Measurements from ENCODE around the gene CDC123. TPM values are rescaled to one million over a fixed set of nuclear protein-coding genes. Genes with fewer than 3 reads are reported as not detected.
"Not testable (repeated sequence)": the region's sequence is repeated elsewhere in the genome, so short reads cannot be mapped to it uniquely, and the experiment has no call there.

CDC123 gene, protein sequence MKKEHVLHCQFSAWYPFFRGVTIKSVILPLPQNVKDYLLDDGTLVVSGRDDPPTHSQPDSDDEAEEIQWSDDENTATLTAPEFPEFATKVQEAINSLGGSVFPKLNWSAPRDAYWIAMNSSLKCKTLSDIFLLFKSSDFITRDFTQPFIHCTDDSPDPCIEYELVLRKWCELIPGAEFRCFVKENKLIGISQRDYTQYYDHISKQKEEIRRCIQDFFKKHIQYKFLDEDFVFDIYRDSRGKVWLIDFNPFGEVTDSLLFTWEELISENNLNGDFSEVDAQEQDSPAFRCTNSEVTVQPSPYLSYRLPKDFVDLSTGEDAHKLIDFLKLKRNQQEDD
- 130 and 131 TPM in 2 replicates for total RNA-seq (2014; rRNA removed; shearing (Covaris generic))
- polyA plus RNA-seq (2015; cell fraction: cytosol; rRNA removed), result 58.6 and 62.2 TPM in 2 replicates
- polyA plus RNA-seq (2015; cell fraction: nucleus; rRNA removed), result 22.5 and 26.2 TPM in 2 replicates

DNA sequence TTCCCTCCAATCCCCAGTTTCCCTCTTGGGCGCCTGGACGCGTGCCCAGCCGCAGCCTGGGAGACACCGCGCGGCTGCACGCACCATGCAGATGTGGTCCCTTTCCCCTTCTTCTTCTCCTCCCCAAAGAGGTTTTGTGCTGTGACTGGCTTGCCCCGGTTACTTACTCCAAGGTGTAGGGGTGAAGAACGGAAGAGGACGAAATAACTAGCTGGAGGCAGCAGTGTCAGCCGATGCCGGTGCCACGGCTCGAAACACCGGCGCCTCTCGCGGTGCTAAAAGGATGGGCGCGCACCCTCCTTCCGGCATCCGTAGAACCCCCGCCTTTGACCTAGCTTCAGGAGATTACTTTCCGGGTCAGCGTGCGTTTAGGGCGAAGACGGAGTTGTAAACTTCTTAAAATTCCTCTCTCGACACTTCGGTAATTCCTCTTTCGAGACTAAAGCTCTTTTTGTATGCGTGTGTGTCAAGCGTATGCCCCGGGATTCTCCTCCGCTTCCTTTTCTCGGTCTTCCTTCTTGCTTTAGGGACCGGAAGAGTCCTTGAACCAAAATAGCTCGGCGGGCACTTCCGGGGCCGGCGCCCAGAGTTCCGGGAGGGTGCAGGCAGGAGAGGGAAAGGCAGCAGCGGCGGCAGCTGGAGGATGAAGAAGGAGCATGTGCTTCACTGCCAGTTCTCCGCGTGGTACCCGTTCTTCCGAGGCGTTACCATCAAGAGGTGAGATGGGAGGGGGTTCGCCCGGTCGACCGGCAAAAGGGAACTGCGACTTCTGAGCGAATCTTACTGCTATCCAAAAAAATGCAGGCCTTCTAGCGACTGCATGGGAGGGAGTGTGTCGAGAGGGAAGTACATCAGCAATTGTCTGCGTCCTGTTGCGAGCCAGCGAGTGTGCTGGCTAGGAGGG, at the start of gene CDC123, which contains the start of gene NUDT5:
Gene CDC123 (plus strand): TSS at position 586 of the 904 bp plus-strand sequence. CDS start 58 bp downstream, at position 644.
Gene NUDT5 (minus strand): TSS at position 289 of the 904 bp plus-strand sequence. CDS start 9,600 bp downstream, outside the sequence.
- in situ Hi-C loops (cut with HindIII; ENCODE audit: low pct_unique_long_range_greater_than_20kb, low sequenced_read_pairs), result no loop called here
- peak; percentile 84 for DNase-seq (ENCODE audit: low read depth, low spot score)

DNA sequence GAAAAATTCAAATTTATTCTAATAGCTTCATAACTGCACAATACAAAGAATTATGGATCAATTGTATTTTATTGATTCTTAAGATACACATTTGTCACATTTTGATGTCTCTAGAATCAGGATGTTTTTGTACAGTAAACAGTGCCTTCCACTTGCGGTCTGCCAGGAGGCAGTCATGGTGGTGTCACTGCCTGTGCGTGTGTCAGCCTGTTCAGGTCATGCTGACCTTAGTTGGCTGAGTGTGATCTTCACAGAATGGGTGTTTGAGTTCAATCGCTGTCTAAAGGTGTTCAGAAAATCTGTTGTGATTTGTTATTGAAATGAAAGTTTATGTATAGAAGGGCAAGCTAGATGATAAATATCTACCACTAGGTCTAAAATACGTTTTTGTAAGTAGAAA, 45.8 kb upstream of the CDC123 start:
- no peak for DNase-seq (ENCODE audit: low read depth, low spot score)
- in situ Hi-C loops (cut with HindIII; ENCODE audit: low pct_unique_long_range_greater_than_20kb, low sequenced_read_pairs), result no loop called here

DNA sequence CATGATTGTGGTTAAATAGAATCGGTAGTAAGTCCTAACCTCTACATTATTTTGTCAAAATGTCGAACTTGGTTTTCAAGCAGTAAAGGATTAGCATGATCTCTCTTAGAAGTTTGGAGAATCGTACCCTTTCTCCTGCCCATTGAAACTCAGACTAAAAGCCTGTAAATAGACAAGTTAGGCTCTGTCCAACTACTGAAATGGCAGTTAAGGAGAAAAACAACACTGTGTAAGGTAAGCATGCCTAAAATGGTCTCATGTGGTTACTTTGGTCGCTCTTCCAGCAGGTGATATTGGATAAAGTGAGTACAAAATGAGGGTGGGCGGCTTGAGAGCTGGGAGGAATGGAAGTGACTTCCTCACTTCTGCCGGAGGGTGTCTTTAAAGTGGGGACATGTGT, 41.5 kb upstream of the CDC123 start:
- DNase-seq (ENCODE audit: low read depth, low spot score), result no peak
- in situ Hi-C loops (cut with HindIII; ENCODE audit: low pct_unique_long_range_greater_than_20kb, low sequenced_read_pairs), result no loop called here

DNA sequence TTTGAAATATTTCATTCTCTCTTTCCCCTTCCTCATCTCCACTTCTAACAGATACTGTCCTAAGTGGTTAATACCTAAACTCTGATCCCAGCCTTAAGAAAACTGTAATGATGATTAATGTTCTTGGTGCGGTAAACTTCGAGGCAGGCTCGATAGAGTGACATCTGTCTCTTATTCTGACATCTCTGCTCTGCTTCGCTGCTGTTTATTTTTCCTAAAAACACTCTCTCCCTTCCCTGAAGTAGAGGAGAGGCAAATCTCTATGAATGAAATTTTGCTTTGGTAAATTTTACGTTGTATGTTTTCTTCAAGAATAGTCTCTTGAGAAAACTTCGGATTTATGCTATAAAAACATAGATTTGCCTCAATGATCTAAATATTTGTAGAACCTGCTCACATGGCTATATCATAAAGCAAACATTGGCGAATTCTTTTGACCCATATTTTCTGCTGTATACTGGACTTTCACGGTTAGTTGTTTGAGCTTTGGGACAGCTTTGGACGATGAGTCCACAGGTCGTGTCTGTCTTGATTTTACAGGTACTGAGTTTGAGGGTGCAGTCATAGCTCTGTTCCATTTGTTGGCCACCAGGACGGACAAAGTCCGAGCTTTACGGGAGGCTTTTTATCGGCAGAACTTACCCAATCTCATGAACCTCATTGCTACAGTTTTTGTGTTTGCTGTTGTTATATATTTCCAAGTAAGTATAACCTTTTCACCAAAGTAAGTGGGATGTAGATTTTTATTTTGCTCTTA, 39.4 kb upstream of the CDC123 start:
- in situ Hi-C loops (cut with HindIII; ENCODE audit: low pct_unique_long_range_greater_than_20kb, low sequenced_read_pairs), result no loop called here
- DNase-seq (ENCODE audit: low read depth, low spot score), result no peak

DNA sequence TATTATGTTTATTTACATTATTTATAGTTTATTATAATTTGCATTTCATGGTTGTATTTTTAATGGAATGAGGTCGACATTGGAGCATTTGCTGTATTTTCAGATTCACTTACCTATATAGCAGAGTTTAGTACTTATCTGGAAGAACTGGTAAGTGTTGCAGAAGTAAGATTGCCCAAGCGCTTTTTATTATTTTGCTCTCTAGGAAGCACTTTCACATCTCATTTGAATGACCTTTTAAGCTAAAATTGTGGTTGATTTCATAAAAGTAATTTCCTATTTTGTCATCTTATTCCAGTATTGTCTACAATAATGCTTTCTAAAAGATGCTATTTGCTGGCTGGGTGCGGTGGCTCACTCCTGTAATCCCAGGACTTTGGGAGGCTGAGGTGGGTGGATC, 37.9 kb upstream of the CDC123 start:
- no peak for DNase-seq (ENCODE audit: low read depth, low spot score)
- in situ Hi-C loops (cut with HindIII; ENCODE audit: low pct_unique_long_range_greater_than_20kb, low sequenced_read_pairs), result no loop called here

DNA sequence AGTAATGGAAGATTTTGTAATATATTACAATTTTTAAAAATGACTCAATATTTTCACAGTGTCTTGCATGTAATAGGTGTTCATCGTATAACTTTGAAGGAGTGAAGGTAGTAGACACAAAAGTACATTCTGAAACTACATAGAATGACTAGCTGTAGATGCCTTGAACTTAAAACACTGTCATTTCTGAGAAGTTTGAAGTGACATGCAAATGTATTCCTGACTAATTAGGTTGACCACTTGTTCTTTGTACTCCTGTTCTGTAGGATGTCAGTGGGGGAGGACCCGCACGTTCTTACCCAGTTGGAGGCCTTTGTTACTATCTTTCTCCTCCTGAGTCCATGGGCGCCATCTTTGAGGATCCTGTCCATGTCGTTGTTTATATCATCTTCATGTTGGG, 35.3 kb upstream of the CDC123 start:
- no peak for DNase-seq (ENCODE audit: low read depth, low spot score)
- in situ Hi-C loops (cut with HindIII; ENCODE audit: low pct_unique_long_range_greater_than_20kb, low sequenced_read_pairs), result no loop called here

DNA sequence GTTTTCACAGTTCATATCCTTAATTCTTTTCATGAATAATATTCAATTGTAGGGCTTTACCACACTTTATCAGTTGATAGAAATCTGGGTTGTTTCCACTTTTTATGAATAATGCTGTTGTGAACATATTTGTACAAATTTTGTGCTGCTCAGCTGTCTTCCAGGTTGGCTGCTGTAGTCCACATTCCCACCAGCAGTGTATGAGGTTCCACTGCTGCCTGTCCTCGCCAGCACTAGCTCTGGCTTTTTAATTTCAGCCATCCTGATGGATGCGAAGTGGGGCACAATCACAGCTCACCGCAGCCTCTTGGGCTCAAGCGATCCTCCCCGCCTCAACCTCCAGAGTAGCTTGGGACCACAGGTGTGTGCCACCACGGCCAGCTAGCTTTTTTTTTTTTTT, 33.1 kb upstream of the CDC123 start:
- in situ Hi-C loops (cut with HindIII; ENCODE audit: low pct_unique_long_range_greater_than_20kb, low sequenced_read_pairs), result no loop called here
- no peak for DNase-seq (ENCODE audit: low read depth, low spot score)

DNA sequence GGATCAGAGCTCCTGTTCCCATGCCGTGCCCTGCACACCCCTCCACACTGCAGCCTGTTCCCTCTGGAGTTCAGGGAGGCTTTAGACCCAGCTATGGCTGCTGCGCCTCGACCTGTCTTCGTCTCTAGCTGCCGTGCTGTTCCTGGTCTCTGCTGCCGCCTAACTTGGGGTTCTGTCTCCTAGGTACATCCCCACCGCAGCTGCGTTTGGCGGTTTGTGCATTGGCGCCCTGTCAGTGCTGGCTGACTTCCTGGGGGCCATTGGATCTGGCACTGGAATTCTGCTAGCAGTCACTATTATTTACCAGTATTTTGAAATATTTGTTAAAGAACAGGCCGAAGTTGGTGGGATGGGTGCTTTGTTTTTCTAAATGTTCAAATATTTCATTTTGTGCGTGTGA, 31.9 kb upstream of the CDC123 start:
- no peak for DNase-seq (ENCODE audit: low read depth, low spot score)
- in situ Hi-C loops (cut with HindIII; ENCODE audit: low pct_unique_long_range_greater_than_20kb, low sequenced_read_pairs), result no loop called here

DNA sequence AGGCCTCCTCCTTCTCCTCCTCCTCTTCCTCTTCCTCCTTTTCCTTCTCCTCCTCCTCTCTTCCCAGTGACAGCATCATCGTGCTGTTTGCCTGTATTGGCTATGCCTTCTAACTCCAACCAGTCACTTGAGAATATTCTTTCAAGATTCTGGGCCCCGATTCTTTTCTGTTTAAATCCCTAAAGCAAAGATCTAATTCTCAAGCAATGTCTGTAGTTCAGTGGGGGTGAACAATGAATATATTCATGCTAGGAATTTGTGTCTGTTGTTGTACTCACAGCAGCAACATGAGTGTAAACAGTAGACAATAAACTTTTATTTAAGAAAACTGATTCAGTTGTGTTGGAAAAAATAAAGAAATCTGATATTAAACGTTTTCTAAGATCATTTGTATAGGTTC, 31.0 kb upstream of the CDC123 start:
- in situ Hi-C loops (cut with HindIII; ENCODE audit: low pct_unique_long_range_greater_than_20kb, low sequenced_read_pairs), result no loop called here
- DNase-seq (ENCODE audit: low read depth, low spot score), result peak; percentile 53

DNA sequence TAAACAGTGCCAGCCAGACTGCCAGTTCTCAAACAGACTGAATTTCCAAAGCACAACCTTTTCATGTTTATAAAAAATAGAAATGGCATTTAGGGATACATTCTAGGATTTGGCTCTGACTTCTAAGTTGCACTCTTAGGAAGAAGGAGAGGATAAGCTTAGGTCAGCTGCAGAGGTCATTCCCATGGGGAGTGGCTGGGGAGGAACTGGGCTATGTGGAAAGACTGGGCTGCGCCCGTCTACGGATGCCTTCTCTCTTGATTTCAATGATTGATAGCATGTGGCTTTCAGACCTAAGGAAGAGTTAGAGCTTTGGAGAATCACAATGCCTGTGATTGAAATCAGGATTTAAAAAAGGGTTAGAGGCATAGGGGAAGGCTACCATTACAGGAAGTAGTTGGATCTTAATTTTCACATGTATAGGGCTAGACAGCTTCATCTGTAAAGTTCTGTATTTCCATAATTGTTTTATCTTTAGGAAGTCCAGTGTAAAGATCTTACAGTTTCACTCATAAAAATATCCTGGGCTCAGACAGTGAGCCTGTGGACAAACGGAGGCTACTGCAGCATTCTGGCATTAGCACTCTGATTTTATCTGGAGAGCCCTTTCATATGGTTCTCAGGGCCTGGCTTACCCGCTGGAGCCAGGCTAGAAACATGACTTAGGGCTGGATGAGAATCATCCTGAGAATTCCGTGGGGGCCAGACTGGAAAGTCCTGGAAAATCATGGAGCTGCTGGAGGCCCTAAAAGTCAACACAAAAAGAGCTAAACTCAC, 29.8 kb upstream of the CDC123 start:
- no peak for DNase-seq (ENCODE audit: low read depth, low spot score)
- in situ Hi-C loops (cut with HindIII; ENCODE audit: low pct_unique_long_range_greater_than_20kb, low sequenced_read_pairs), result no loop called here

DNA sequence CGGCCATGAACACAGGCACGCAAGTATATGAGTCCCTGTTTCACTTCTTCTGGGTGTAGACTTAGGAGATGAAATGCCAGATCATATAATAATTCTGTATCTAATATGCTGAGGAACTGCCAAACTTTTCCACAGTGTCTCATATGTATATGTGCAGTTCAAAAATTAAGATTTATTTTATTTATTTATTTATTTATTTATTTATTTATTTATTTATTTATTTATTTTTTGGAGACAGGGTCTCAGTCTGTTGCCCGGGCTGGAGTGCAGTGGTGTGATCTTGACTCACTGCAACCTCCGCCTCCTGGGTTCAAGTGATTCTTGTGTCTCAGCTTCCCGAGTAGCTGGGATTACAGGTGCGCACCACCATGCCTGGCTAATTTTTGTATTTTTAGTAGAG, 24.5 kb upstream of the CDC123 start:
- in situ Hi-C loops (cut with HindIII; ENCODE audit: low pct_unique_long_range_greater_than_20kb, low sequenced_read_pairs), result not testable (repeated sequence)

DNA sequence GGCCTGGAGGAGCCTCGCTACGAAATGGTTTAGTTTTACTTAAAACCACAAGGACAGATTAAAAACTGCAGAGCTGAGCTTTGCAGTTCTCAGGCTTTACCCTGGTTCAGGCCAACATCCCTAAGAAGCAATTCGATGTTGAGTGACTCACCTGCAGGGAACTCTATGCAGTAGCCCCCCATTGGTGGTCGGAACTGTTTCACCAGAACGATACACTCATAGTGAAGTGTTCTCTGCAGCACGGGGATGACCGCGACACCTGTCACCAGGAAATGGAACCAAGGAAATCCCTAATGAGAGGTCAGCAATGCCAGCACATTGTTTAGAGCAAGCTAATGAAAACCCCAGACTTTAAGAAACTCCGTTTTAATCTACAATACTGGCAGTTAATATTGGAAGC, 18.3 kb upstream of the CDC123 start:
- DNase-seq (ENCODE audit: low read depth, low spot score), result no peak

More for the DNA sequence above, 24.5 kb upstream of the CDC123 start:
- DNase-seq (ENCODE audit: low read depth, low spot score), result not testable (repeated sequence)

DNA sequence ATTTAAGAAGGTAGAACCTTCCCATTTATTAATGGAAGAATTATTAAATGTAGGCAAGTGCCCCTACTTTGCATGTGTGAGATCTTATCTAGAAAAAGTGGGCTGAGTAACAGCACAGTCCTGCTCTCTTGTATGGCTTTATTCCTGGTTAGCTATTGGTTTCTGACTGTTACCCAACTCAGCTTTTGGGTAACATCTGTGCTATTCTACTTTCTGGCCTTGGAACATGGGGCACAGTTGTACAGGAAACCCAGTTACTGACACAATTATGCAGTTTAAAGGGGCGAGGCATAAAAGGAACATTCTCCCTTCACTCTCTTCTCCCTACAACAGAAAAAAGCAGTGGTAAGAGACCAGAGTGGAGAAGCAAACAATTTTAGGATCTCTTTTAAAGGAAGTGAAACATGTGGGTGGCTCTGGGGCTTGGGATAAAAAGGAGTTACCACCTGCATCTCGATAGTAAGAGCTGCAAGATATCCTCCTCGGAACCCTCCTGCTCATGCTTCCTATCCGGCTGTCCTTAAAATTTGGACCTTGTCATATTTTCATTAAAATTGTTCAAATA, 16.3 kb upstream of the CDC123 start:
- in situ Hi-C loops (cut with HindIII; ENCODE audit: low pct_unique_long_range_greater_than_20kb, low sequenced_read_pairs), result no loop called here
- DNase-seq (ENCODE audit: low read depth, low spot score), result no peak

More for the DNA sequence above, 18.3 kb upstream of the CDC123 start:
- in situ Hi-C loops (cut with HindIII; ENCODE audit: low pct_unique_long_range_greater_than_20kb, low sequenced_read_pairs), result no loop called here

DNA sequence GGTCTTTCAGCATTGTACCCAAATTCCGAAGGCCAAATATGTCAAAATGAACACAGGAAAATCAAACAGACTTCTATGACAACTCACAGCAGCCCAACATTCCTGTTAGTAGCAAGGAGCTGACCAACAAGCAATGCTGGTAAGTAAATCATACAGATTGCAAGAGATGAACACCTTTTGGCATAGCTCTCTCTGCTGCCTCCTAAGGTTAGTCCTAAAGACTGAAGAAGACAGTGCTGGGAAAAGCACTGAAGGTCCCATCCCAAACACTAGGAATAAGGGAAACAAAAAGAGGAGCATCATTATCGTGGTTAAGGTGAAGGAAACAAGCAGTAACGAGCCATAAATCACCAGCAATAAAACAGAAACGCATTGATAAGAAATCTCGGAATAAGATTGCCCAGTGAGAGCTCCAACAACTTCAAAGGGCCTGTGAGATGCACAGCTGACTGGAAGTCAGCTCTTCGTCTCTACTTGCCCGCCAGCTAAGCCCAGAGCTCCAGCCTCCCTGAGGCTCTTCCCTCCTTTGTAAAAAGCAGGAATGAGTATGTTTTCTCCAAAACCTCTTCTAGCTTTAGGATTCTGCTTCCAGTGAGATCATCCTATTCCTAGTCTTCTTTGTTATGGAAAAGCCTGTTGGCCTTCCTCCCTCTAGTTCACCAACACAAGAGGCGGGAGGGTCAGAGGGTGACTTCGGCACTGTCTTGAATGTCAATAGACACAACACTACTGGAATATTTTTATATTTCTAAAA, 15.6 kb upstream of the CDC123 start:
- in situ Hi-C loops (cut with HindIII; ENCODE audit: low pct_unique_long_range_greater_than_20kb, low sequenced_read_pairs), result no loop called here
- no peak for DNase-seq (ENCODE audit: low read depth, low spot score)

DNA sequence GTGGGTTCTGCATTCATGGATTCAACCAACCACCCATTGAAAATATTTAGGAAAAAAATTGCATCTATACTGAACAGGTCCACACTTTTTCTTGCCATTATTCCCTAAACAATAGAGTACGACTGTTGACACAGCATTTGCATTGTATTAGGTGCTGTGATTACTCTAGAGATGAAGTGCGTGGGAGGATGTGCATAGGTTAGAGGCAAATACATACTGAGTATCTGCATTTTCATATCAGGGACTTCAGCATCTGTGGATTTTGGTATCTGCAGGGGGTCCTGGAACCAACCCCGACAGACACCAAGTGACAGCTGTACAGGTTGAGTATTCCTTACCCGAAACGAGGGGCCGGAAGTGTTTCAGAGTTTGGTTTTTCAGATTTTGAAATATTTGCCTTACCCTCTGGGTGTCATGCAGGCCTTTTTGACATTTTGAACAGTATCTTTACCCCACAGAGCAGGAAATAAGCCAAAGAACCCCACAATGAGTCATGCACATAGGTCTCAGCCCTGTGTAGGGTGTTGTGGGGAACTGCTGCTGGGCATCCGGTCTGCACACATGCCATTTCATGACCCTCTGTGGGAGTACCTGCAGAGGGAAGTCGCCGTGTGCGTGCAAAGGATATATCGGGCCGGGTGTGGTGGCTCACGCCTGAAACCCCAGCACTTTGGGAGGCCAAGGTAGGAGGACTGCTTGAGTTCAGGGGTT, 14.8 kb upstream of the CDC123 start:
- DNase-seq (ENCODE audit: low read depth, low spot score), result no peak
- in situ Hi-C loops (cut with HindIII; ENCODE audit: low pct_unique_long_range_greater_than_20kb, low sequenced_read_pairs), result no loop called here

DNA sequence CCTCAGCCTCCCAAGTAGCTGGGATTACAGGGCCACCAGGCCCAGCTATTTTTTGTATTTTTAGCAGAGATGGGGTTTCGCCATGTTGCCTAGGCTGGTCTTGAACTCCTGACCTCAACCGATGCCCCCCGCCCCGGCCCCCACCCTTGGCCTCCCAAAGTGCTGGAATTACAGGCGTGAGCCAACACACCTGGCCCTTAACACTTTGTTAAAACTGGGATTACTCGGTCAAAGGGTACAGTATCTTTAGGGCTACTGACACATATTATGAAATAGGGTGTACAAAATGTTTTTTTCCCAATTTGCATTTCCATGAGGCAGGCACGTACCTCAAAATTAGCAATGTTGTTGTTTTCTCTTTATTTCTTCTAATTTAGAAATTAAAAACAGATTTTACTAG, 11.8 kb upstream of the CDC123 start:
- no peak for DNase-seq (ENCODE audit: low read depth, low spot score)
- in situ Hi-C loops (cut with HindIII; ENCODE audit: low pct_unique_long_range_greater_than_20kb, low sequenced_read_pairs), result no loop called here
